Ovary (tissue), 3 donors: ENCODE data around the gene CBX4.

ENCODE experiments used
- CTCF ChIP-seq, 3 donors: fragments of 450-650 bp in 2 of 3; fragments of 200-600 bp in 1 of 3; IDR thresholded peaks; one replicate each; pipeline versions ENCODE4 v1.5.1 to v1.8.0; 2016 to 2022; ENCODE audit warnings: antibody characterized with exemption in 3 of 3, mild to moderate bottlenecking in 1 of 3
- EP300 ChIP-seq: sonication (generic); formaldehyde crosslinking; IDR thresholded peaks from one replicate; pipeline ENCODE4 v1.6.1; 2017; ENCODE audit warnings: antibody characterized with exemption
- POLR2A ChIP-seq: fragments of 450-650 bp; IDR thresholded peaks from one replicate; pipeline ENCODE4 v1.6.1; 2017; ENCODE audit warnings: antibody characterized with exemption, mild to moderate bottlenecking, moderate library complexity
- donor health status: DM: no; HTN: no; CAD: no.

GRCh38 chr17:79811868-79812352 is 27.3 kb downstream of the CBX4 start:
- TF ChIP-seq CTCF (IDR thresholded peaks at IDR 0.05) (no peak), POLR2A (no peak), EP300 (no peak)
